ENCODE data around the gene EGFR.

EGFR gene

GRCh38 chr7:55255496-55256445 is 237.0 kb downstream of the EGFR start:
- peak; percentile 82 for TF ChIP-seq CTCF (IDR thresholded peaks at IDR 0.05)
- DNase-seq (ENCODE audit: low spot score), result peak; percentile 85
- peak overlapping the region; percentile 74 for H3K4me3 ChIP-seq
- H3K27ac ChIP-seq, result no peak overlapping the region

GRCh38 chr7:55258631-55259030 is 239.8 kb downstream of the EGFR start:
- H3K4me3 ChIP-seq, result no peak overlapping the region
- TF ChIP-seq CTCF (IDR thresholded peaks at IDR 0.05), result no peak
- DNase-seq (ENCODE audit: low spot score), result peak; percentile 14
- H3K27ac ChIP-seq, result no peak overlapping the region

- peak; percentile 8 for DNase-seq (ENCODE audit: low spot score)
- no peak for TF ChIP-seq CTCF (IDR thresholded peaks at IDR 0.05)
- Histone ChIP-seq H3K27ac (no peak overlapping the region), H3K4me3 (no peak overlapping the region)
Measured at GRCh38 chr7:55260171-55260570, 241.4 kb downstream of the EGFR start.

GRCh38 chr7:55260676-55261385 is 242.0 kb downstream of the EGFR start:
- DNase-seq (ENCODE audit: low spot score), result no peak
- H3K27ac ChIP-seq, result no peak overlapping the region
- H3K4me3 ChIP-seq, result no peak overlapping the region
- no peak for TF ChIP-seq CTCF (IDR thresholded peaks at IDR 0.05)

All from coronary artery (tissue), 2 donors.